ENCODE measurements around the gene MPDZ. TPM values are rescaled to one million over a fixed set of nuclear protein-coding genes. Genes with fewer than 3 reads are reported as not detected.

Gene MPDZ
- 10 to 100 TPM; 37.1 to 52.4 (median 46.7) TPM for polyA plus RNA-seq (ENCODE audit: insufficient read length in 4 of 4)

DNA sequence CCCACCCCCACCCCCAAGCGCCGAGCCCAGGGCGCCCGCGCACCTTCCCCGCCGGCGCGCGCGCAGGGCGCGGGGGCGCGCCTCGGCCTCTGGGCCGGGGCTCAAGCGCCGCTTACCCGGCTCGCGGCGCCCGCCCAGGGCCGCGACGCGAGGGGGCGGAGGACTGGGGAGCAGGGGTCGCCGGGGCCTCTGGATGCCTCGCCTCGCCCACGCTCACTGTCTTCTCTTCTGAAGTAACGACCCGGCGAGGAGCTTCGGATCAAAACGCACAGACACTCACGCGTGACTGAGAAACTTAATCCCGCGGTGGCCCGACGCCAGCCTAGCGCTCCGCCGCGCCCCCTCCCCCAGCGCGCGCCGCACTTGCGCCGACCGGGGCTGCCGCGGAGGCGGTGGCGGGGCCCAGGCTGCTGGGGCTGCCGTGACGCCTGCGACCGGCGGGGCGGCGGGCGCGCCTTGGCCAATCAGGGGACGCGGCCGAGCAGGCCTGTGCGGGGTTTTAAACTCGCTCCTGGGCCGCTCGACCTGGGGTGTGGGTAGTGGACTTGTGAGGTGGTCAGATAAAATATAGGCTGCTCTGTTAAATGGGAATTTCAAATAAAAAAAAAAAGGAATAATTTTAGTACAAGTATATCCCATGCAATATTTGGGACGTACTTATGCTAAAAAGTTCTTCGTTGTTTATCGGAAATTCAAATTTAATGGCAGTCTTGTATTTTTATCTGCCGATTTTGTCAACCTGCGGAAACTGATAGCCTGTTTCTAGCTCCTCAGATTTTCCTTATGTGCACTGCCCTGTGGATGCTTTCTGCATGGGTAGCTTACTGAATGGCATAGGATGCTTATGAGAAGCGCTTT is at the start of gene MPDZ:
Gene MPDZ, minus strand, starts transcription at position 409 of the 858 bp plus-strand sequence. CDS start 29,377 bp downstream, outside the sequence.
- peak; percentile 60 to 70 (median 64) for DNase-seq (ENCODE audit: low read depth in 4 of 4, low spot score in 3 of 4)

- DNase-seq (ENCODE audit: low read depth in 4 of 4, low spot score in 3 of 4), result no peak
Observed at GRCh38 chr9:13324988-13325387, 45.5 kb upstream of the MPDZ start.

GRCh38 chr9:13322828-13323550 is 43.5 kb upstream of the MPDZ start:
- DNase-seq (ENCODE audit: low read depth in 4 of 4, low spot score in 3 of 4), result no peak

DNA sequence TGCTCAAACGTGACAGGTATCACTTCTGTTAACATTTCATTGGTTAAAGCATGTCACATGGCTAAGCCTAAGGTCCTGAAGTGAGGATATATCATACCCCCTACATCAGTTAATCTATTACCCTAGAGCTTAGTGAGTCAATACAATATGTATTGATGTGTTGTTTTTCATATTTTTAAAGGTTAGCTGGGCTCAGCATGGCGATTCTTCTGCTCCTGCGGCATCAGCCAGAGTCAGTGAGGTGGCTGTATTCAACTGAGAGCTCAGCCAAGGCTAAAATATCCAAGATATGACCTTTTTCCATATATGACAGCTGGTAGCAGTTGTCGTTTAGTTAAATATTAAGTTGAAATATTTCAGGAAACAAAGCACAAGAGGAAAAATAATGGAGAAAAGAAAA is 38.5 kb upstream of the MPDZ start:
- no peak for DNase-seq (ENCODE audit: low read depth in 4 of 4, low spot score in 3 of 4)

- DNase-seq (ENCODE audit: low read depth in 4 of 4, low spot score in 3 of 4), result no peak
Observed at GRCh38 chr9:13296972-13297371, 17.5 kb upstream of the MPDZ start.

DNA sequence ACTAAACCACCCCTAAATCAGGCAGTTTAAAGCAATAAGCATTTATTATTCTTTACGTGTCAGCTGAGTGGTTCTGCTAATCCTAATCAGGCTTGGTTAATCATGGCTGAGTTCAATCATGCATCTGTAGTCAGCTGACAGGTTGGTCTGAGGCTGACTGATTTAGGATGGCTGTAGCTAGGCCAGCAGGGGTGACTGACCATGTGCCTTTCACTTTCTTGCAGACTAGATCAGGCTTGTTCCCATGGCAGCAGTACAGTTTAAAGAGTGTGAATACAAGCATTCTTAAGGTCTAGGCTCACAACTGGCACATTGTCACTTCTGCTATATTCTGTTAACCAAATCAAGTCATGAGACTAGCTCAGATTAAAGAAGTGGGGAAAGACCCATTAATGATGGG is 16.1 kb upstream of the MPDZ start:
- DNase-seq (ENCODE audit: low read depth in 4 of 4, low spot score in 3 of 4), result no peak

DNA sequence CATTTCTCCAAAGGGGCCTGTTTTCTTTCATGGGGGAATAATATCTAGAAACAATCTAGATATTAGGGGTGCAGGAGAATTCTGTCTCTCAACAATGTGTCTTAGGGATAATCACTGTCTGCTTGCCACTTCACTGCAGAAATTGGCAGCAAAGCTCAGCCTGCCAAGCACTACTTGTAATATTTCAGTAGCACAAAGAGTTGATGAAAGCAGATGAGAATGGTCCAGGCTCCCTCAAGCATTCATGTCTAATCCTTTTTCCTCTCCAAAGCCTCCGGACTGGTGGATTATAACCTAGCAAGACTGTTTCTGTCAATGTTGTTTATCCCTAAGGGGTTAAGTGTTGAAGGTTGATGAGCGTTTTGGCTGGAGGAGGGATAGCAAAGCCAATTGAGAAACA is 13.3 kb upstream of the MPDZ start:
- DNase-seq (ENCODE audit: low read depth in 4 of 4, low spot score in 3 of 4), result no peak

- DNase-seq (ENCODE audit: low read depth in 4 of 4, low spot score in 3 of 4), result no peak
Observed at GRCh38 chr9:13292158-13292557, 12.7 kb upstream of the MPDZ start.

DNA sequence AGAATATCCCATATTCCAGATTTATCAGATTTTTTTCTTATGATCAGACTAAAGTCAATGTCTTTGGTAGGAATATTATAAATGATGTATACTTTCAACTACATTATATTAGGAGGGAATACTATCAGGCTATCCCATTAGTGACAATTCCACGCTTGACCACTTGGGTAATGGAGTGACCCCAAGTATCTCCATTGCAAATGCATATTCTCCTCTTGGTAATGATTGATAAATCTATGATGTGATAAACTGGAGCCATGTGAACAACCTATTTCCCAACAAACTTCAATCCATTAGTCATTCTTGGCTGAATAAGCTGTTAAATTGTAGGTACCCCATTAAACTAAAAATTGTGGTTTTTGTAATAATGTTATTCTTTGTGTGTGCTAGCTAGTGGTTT is 12.2 kb upstream of the MPDZ start:
- DNase-seq (ENCODE audit: low read depth in 4 of 4, low spot score in 3 of 4), result no peak

DNA sequence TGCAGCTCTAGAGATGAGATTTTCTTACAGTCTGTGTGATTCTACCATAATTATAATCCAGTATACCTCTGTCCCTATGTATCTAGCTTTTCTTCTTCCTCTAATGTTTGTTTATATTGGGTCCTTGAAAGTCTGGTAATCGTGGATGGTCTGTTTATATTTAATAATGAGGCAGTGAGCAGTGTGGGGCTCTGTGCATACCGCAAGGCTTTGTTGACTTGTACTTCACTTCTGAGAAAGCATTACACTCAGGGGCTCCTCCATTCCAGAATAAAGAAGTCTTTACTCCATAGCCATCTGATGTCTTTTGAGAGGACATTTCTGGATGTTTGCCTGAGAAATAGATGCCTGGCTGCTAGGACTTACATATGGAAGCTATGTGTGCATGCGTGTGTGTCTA is 4.5 kb upstream of the MPDZ start:
- DNase-seq (ENCODE audit: low read depth in 4 of 4, low spot score in 3 of 4), result no peak

DNA sequence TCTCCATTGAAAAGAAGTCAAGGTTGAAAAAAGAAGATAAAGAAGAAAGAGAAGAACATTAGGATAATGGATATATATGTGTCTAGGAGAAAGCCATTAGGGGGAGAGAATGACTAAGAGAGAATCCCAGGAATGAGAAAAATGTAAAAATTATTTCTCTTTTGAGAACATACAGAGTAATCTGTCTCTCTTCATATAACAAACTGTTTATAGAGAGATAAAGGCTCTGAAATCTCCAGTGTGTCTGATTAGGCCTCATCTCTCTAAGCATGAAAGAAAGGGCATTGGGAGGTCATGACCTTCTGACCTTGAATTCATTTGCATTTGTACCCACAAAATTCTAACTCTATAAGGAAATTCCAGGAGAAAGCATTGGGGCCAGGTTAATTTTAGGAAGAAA is 3.5 kb upstream of the MPDZ start:
- no peak for DNase-seq (ENCODE audit: low read depth in 4 of 4, low spot score in 3 of 4)

DNA sequence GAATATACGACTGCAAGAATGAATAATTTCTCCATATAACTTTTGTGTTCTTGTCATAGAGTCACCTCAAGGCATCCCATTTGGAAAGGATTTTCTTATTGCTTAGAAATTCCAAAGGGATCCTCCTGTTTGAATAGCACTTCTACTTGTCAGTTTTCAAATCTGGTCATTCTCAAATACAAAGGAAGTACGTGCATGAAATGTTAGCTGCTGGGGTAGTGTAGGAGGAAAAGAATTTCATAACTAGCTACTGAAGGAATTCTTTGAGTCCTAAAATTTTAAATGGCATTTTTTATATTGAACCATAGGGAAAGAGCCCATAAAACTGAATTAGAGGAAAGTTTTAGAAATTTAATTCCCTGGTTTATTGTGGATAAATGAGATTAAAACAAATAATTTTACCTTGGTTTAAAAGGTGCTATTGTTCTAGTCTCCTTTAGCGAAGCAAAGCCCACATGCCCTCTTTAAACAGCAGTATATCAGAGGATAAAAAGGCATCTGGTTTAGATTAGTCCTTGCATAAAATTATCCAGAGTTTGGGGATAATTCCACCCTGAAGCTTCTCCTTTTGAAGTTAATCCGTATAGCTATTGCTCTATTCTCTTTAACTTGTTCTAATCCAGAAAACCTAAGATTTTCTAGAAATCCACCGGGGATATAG is 2.0 kb upstream of the MPDZ start:
- DNase-seq (ENCODE audit: low read depth in 4 of 4, low spot score in 3 of 4), result no peak

- peak; percentile 39 to 49 (median 44) for DNase-seq (ENCODE audit: low read depth in 4 of 4, low spot score in 3 of 4)
Observed at GRCh38 chr9:13278368-13279246, 885 bp downstream of the MPDZ start.

DNA sequence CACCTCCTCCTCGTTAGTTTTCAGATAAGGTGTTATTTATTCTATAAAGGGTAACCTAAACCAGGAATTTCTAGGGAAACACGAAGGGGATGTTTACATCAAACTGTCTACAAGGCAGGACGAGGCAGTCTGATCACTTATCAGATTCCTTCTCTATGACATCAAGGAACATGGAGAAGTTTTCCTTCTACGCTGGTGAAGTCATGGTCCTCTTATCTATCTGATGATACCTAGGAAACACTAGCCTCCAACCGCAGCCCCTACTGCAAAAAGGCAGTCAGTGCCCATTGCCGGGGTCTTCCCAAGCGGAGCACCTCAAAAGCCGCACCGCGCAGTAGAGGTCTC is 1.5 kb downstream of the MPDZ start:
- peak in 1 of 4 donors; percentile 8 for DNase-seq (ENCODE audit: low read depth in 4 of 4, low spot score in 3 of 4)

GRCh38 chr9:13274886-13275641 is 4.4 kb downstream of the MPDZ start:
- DNase-seq (ENCODE audit: low read depth in 4 of 4, low spot score in 3 of 4), result no peak

- no peak for DNase-seq (ENCODE audit: low read depth in 4 of 4, low spot score in 3 of 4)
Observed at GRCh38 chr9:13270734-13271133, 8.8 kb downstream of the MPDZ start.

GRCh38 chr9:13269589-13270452 is 9.7 kb downstream of the MPDZ start:
- DNase-seq (ENCODE audit: low read depth in 4 of 4, low spot score in 3 of 4), result no peak

DNA sequence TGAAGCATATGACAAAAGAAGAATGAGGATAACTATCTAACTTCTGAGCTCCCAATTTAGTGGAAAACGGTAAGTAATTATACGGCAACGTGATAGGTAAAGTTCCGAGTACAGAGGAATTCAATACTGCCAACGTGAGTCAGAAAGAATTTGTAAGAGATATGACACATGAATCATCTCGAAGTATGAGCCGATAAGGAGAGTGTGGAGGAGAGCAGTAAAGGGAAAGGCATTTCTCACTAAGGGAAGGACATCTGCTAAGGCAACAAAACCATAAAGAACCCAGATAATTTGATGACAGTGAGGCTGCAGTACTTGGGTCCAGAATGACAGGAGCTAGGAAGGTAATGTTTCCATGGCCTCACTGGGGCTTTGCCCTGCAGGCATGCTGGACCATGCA is 11.0 kb downstream of the MPDZ start:
- DNase-seq (ENCODE audit: low read depth in 4 of 4, low spot score in 3 of 4), result no peak

DNA sequence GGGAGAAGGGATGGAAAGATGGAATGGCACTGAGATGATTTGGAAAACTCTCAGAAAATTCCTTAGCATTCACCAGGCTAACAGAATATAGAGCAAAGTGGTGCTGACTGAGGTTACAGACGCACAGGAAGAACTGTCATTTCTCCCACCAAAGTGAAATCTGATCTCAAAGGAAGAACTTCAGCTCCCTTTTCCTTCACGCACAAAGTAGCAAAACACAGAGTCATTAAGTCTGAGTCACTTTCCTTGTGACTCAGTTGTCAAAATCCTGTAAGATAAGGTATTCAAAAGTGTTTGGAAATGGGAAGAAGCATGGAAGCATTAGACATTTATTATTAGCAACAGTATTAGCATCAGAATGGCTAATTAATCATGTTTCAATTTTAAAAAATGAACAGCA is 11.7 kb downstream of the MPDZ start:
- DNase-seq (ENCODE audit: low read depth in 4 of 4, low spot score in 3 of 4), result peak in 1 of 4 donors; percentile 3
